Karpas-422 (cell line): Measurements from ENCODE around the gene ATP23. TPM values are rescaled to one million over a fixed set of nuclear protein-coding genes. Genes with fewer than 3 reads are reported as not detected.

Source experiments
- DNase-seq: peaks from one replicate; pipeline ENCODE4 v3.0.0-alpha.2; 2015
- H2AFZ ChIP-seq: fragments of 200-600 bp; sonication (generic); 2 replicates; pipeline ENCODE4 v1.6.1; 2014; ENCODE audit warnings: antibody characterized with exemption, low read length, mixed read lengths
- H3K27ac ChIP-seq: fragments of 200-600 bp; sonication (generic); 2 replicates; pipeline ENCODE4 v1.5.1; 2014; ENCODE audit warnings: mild to moderate bottlenecking, low read length, moderate library complexity
- H3K27me3 ChIP-seq: fragments of 200-600 bp; sonication (generic); 2 replicates; pipeline ENCODE4 v1.6.1; 2014; ENCODE audit warnings: low read length, mixed read lengths
- H3K36me3 ChIP-seq: fragments of 200-600 bp; sonication (generic); 2 replicates; pipeline ENCODE4 v1.6.1; 2014; ENCODE audit warnings: low read length, mixed read lengths; ENCODE audit not compliant: insufficient read depth
- H3K4me1 ChIP-seq: fragments of 200-600 bp; sonication (generic); 2 replicates; pipeline ENCODE4 v1.6.1; 2014; ENCODE audit warnings: mild to moderate bottlenecking, low read length, mixed read lengths
- H3K4me2 ChIP-seq: fragments of 200-600 bp; sonication (generic); 2 replicates; pipeline ENCODE4 v1.6.1; 2014; ENCODE audit warnings: low read length, low read depth, mild to moderate bottlenecking; ENCODE audit not compliant: poor library complexity, severe bottlenecking
- H3K4me3 ChIP-seq: fragments of 200-600 bp; sonication (generic); 2 replicates; pipeline ENCODE4 v1.5.1; 2014; ENCODE audit warnings: mild to moderate bottlenecking, antibody characterized with exemption, low read length, mixed read lengths
- H3K79me2 ChIP-seq: fragments of 200-600 bp; sonication (generic); 2 replicates; pipeline ENCODE4 v1.6.1; 2014; ENCODE audit warnings: mild to moderate bottlenecking, low read length, mixed read lengths
- H3K9ac ChIP-seq: fragments of 200-600 bp; sonication (generic); 2 replicates; pipeline ENCODE4 v1.6.0; 2014; ENCODE audit warnings: low read length
- H3K9me2 ChIP-seq: fragments of 200-600 bp; sonication (generic), shearing (Covaris generic); replicated peaks from 2 replicates; pipeline ENCODE4 v1.6.0; 2014; ENCODE audit warnings: mild to moderate bottlenecking, low read length, moderate library complexity; ENCODE audit not compliant: insufficient read depth
- H3K9me3 ChIP-seq: fragments of 300-700, 200-600 bp; sonication (generic); 2 replicates; pipeline ENCODE4 v1.6.1; 2014; ENCODE audit warnings: low read length, mixed read lengths
- H4K20me1 ChIP-seq: fragments of 200-600 bp; sonication (generic); 2 replicates; pipeline ENCODE4 v1.6.1; 2014; ENCODE audit warnings: mild to moderate bottlenecking, antibody characterized with exemption, low read length, low read depth; ENCODE audit not compliant: insufficient read depth
- total RNA-seq: library from RNA; depleted of rRNA; stranded (reverse); fragments of >200 nt; shearing (Covaris generic); gene quantifications from 2 replicates; pipeline ENCODE4 v1.2.3, GENCODE V29; 2014; ENCODE audit warnings: low replicate concordance

Gene ATP23
- total RNA-seq, 1 experiment from 2014 or later: 36.3 TPM

- Histone ChIP-seq H3K9me3 (no peaks in the 10 kb centered on the region), H3K4me1 (peaks cover 37% of the 10 kb centered on the region), H4K20me1 (no peaks in the 10 kb centered on the region), H3K79me2 (no peaks in the 10 kb centered on the region), H3K4me2 (peak overlapping the region; percentile 26), H3K9me2 (no peaks in the 10 kb centered on the region), H3K27me3 (no peaks in the 10 kb centered on the region), H3K9ac (no peak overlapping the region), H3K4me3 (no peak overlapping the region), H2AFZ (no peak overlapping the region), H3K27ac (no peak overlapping the region), H3K36me3 (no peaks in the 10 kb centered on the region)
- no peak for DNase-seq
Observed at GRCh38 chr12:57896434-57897201, 44.7 kb upstream of the ATP23 start.

DNA sequence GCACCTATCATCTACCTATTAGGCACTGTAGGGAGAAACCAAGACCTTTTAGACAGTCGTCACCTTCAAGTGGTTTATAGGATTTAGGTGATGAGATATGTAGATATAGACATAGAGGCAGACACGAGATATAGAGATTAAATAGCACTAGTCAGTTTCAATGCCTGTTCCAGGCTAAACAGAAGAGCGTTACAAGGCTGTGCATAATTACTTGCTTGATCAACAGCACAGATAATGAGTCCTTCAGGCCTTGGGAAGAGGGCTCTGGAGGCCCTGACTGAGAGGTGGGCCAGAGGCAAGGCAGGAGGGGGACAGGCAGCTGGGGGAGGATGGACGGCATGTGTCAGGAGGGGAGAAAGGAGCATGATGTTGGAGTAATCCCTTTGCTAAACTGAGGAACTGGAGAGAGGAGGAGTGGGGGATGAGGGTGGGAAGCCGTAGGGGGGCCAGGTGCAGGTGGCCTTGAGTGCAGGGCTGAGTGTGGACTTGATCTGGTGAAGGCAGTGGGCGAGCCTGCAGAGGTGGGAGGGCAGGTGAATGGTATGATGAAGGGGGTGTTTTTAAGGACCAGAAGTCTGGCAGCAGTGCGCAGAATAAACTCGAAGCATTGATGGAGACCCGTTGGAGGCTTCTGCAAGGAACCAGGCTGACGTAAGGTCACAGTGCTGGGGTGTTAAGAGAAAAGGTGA is 43.9 kb upstream of the ATP23 start:
- Histone ChIP-seq H3K9ac (no peak overlapping the region), H3K9me3 (no peaks in the 10 kb centered on the region), H3K27ac (no peak overlapping the region), H2AFZ (no peak overlapping the region), H3K4me2 (no peak overlapping the region), H3K4me1 (peaks cover 33% of the 10 kb centered on the region), H4K20me1 (no peaks in the 10 kb centered on the region), H3K9me2 (no peaks in the 10 kb centered on the region), H3K79me2 (no peaks in the 10 kb centered on the region), H3K27me3 (no peaks in the 10 kb centered on the region), H3K4me3 (no peak overlapping the region), H3K36me3 (no peaks in the 10 kb centered on the region)
- DNase-seq: no peak

DNA sequence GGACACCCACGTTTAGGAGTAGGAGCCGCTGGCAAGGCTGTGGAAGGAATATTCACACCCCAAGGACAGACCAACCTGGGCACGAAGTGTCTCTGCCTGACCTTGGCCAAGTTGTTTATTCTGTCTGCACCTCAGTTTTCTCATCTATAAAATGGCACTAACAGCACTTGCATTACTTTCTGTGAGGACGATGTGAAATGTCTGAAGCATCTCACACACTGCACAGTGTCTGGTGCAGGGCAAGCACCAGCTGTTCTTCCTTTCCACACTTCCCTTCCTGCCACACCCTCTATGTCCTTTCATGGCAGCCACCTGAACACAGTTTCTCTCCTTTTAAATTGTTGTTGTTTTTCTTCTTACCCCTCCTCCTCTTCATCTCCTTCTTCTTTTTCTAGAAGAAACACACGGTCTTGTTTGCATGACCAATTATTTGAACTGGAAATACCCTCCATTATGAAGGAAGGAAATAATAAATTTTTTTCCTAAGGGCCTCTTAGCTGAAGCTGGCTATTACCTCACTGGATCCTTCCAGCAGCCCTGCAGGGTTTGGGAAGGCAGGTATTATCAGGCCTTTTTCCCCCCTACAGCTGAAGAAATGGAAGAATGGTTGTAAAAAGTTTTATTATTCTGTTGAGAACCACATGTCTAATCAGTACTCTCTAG is 42.9 kb upstream of the ATP23 start:
- no peaks in the 10 kb centered on the region for H3K9me3 ChIP-seq
- H3K36me3 ChIP-seq: no peaks in the 10 kb centered on the region
- H3K9me2 ChIP-seq: no peaks in the 10 kb centered on the region
- H4K20me1 ChIP-seq: no peaks in the 10 kb centered on the region
- no peak overlapping the region for H3K9ac ChIP-seq
- H3K4me3 ChIP-seq: no peak overlapping the region; the same call in 1 of the 2 replicates
- H3K4me2 ChIP-seq: peak overlapping the region; percentile 54
- H3K79me2 ChIP-seq: no peaks in the 10 kb centered on the region
- DNase-seq: no peak
- no peaks in the 10 kb centered on the region for H3K27me3 ChIP-seq
- no peak overlapping the region for H3K27ac ChIP-seq
- peaks cover 33% of the 10 kb centered on the region for H3K4me1 ChIP-seq
- peak overlapping the region; percentile 48; the same call in 1 of the 2 replicates for H2AFZ ChIP-seq

- Histone ChIP-seq H3K4me2 (peak overlapping the region; percentile 54), H3K9ac (no peak overlapping the region), H3K36me3 (no peaks in the 10 kb centered on the region), H3K4me1 (peaks cover 33% of the 10 kb centered on the region), H4K20me1 (no peaks in the 10 kb centered on the region), H3K9me3 (no peaks in the 10 kb centered on the region), H2AFZ (peak overlapping the region; percentile 48; the same call in 1 of the 2 replicates), H3K9me2 (no peaks in the 10 kb centered on the region), H3K27ac (no peak overlapping the region), H3K27me3 (no peaks in the 10 kb centered on the region), H3K79me2 (no peaks in the 10 kb centered on the region), H3K4me3 (no peak overlapping the region; the same call in 1 of the 2 replicates)
- peak; percentile 51 for DNase-seq
Observed at GRCh38 chr12:57899010-57899662, 42.2 kb upstream of the ATP23 start.

DNA sequence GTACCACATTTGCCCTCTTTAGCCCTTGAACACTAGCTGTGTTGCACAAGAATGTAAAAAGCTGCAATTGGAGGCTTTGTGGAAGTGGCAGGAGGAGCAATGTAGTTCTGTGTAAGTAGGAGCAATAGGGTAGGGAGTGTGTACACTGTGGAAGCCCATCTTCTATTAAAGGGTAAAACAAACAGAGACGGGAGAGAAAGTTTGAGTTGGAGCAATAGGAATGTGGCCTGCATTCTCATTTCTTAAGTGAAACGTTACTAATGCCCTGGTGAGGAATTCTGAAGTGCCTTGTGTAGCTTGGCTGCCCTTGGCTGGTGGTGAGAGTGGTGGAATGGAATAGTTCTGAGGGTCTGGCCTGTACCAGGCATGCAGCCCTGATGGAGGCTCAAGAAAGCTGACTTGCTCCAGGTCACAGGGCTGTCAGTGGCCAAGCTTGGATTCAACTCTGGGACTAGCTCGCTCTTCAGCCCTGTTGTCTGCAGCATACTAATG is 38.8 kb upstream of the ATP23 start:
- Histone ChIP-seq H3K9me3 (no peaks in the 10 kb centered on the region), H3K27me3 (no peaks in the 10 kb centered on the region), H3K36me3 (no peaks in the 10 kb centered on the region), H3K4me3 (no peak overlapping the region), H3K4me2 (no peak overlapping the region), H3K79me2 (no peaks in the 10 kb centered on the region), H3K4me1 (peaks cover 22% of the 10 kb centered on the region), H2AFZ (no peak overlapping the region), H3K9me2 (no peaks in the 10 kb centered on the region), H3K27ac (no peak overlapping the region), H4K20me1 (no peaks in the 10 kb centered on the region), H3K9ac (no peak overlapping the region)
- no peak for DNase-seq

GRCh38 chr12:57904426-57904825 is 36.9 kb upstream of the ATP23 start:
- Histone ChIP-seq H2AFZ (no peak overlapping the region), H3K27me3 (no peaks in the 10 kb centered on the region), H3K9me2 (no peaks in the 10 kb centered on the region), H3K27ac (no peak overlapping the region), H3K79me2 (no peaks in the 10 kb centered on the region), H3K9me3 (no peaks in the 10 kb centered on the region), H3K4me1 (peaks cover 5% of the 10 kb centered on the region), H3K4me2 (no peak overlapping the region), H3K9ac (no peak overlapping the region), H3K4me3 (no peak overlapping the region), H4K20me1 (no peaks in the 10 kb centered on the region), H3K36me3 (no peaks in the 10 kb centered on the region)
- no peak for DNase-seq

- Histone ChIP-seq H4K20me1 (no peaks in the 10 kb centered on the region), H3K27ac (no peak overlapping the region), H3K4me3 (no peak overlapping the region), H3K4me1 (peaks cover 4% of the 10 kb centered on the region), H3K36me3 (no peaks in the 10 kb centered on the region), H3K9ac (no peak overlapping the region), H3K79me2 (no peaks in the 10 kb centered on the region), H3K9me2 (no peaks in the 10 kb centered on the region), H3K27me3 (no peaks in the 10 kb centered on the region), H2AFZ (peak overlapping the region; percentile 97), H3K9me3 (no peaks in the 10 kb centered on the region), H3K4me2 (peak overlapping the region; percentile 59)
- peak; percentile 92 for DNase-seq
Observed at GRCh38 chr12:57904848-57905811, 36.2 kb upstream of the ATP23 start.
